Smooth muscle cell (in vitro differentiated cells): Measurements from ENCODE around the gene NPR2. TPM values are rescaled to one million over a fixed set of nuclear protein-coding genes. Genes with fewer than 3 reads are reported as not detected.

Source experiments
- DNase-seq: peaks from one replicate; lab custom pipeline; 2025; ENCODE audit not compliant: unreplicated experiment; lab: John Stamatoyannopoulos, UW
- H2AFZ ChIP-seq: fragments of 200-600 bp; sonication (generic); 2 replicates; pipeline ENCODE4 v1.6.0; 2016; ENCODE audit warnings: antibody characterized with exemption, low read depth, mild to moderate bottlenecking
- H3F3A ChIP-seq: fragments of 200-600 bp; sonication (generic); 2 replicates; pipeline ENCODE4 v1.6.0; 2017; ENCODE audit warnings: antibody characterized with exemption, low read depth
- H3K27ac ChIP-seq: fragments of 200-600 bp; sonication (generic); 2 replicates; pipeline ENCODE4 v1.5.1; 2016; ENCODE audit warnings: low read depth, mild to moderate bottlenecking
- H3K27me3 ChIP-seq: fragments of 200-600 bp; sonication (generic); 2 replicates; pipeline ENCODE4 v1.6.1; 2016; ENCODE audit warnings: low read depth, mild to moderate bottlenecking
- H3K36me3 ChIP-seq: fragments of 200-600 bp; sonication (generic); 2 replicates; pipeline ENCODE4 v1.5.1; 2016; ENCODE audit warnings: low read depth
- H3K4me1 ChIP-seq: fragments of 200-600 bp; sonication (generic); 2 replicates; pipeline ENCODE4 v1.5.1; 2016; ENCODE audit warnings: low read depth
- H3K4me2 ChIP-seq: fragments of 200-600 bp; sonication (generic); 2 replicates; pipeline ENCODE4 v1.6.0; 2016; ENCODE audit warnings: mild to moderate bottlenecking
- H3K4me3 ChIP-seq: fragments of 200-600 bp; sonication (generic); 2 replicates; pipeline ENCODE4 v1.5.1; 2016; ENCODE audit warnings: mild to moderate bottlenecking
- H3K79me2 ChIP-seq: fragments of 200-600 bp; sonication (generic); 2 replicates; pipeline ENCODE4 v1.6.0; 2016; ENCODE audit warnings: low read depth, mild to moderate bottlenecking
- H3K9ac ChIP-seq: fragments of 200-600 bp; sonication (generic); 2 replicates; pipeline ENCODE4 v1.6.0; 2016; ENCODE audit warnings: low read depth
- H3K9me3 ChIP-seq: fragments of 200-600 bp; sonication (generic); replicated peaks from 2 replicates; pipeline ENCODE4 v1.5.1; 2016; ENCODE audit warnings: low read depth
- H4K20me1 ChIP-seq: fragments of 200-600 bp; sonication (generic); 2 replicates; pipeline ENCODE4 v1.6.0; 2016; ENCODE audit warnings: low read depth
- CTCF ChIP-seq: fragments of 200-600 bp; sonication (generic); IDR thresholded peaks from 2 replicates; pipeline ENCODE4 v1.5.1; 2017; ENCODE audit warnings: borderline replicate concordance, mild to moderate bottlenecking, antibody characterized with exemption; ENCODE audit not compliant: insufficient read depth, poor library complexity, severe bottlenecking
- WGBS: methylation state at CpG from one replicate; pipeline ENCODE4 v1.1.7; 2016; ENCODE audit warnings: low lambda C conversion rate; 5-methylcytosine and 5-hydroxymethylcytosine counted together
- polyA plus RNA-seq: library from polyadenylated mRNA; unstranded; fragments of >200 nt; fragmentation: Nextera tagmentation; extraction: Ambion mirVana; gene quantifications from 2 replicates; pipeline ENCODE4 v1.2.1, GENCODE V29; 2016
- total RNA-seq: library from RNA; depleted of rRNA; stranded (reverse); fragments of >200 nt; gene quantifications from 2 replicates; pipeline ENCODE4 v1.2.3, GENCODE V29; 2014

The NPR2 gene
- total and polyA plus RNA-seq, 2 experiments from 2014 or later = 16.4 to 19.4 TPM

GRCh38 chr9:35800530-35800929 lies 9.1 kb downstream of the NPR2 start:
- no peaks in the 10 kb centered on the region for H3K79me2 ChIP-seq
- no peak overlapping the region for H3K4me2 ChIP-seq
- no peaks in the 10 kb centered on the region for H4K20me1 ChIP-seq
- H3K9ac ChIP-seq = no peak overlapping the region
- no peaks in the 10 kb centered on the region for H3K36me3 ChIP-seq
- no peak for TF ChIP-seq CTCF
- no peak overlapping the region for H2AFZ ChIP-seq
- H3F3A ChIP-seq = no peaks in the 10 kb centered on the region
- 90% methylated on average over 7 of the region's 7 CpGs for WGBS
- no peaks in the 10 kb centered on the region for H3K27me3 ChIP-seq
- no peak overlapping the region for H3K27ac ChIP-seq
- H3K9me3 ChIP-seq = no peaks in the 10 kb centered on the region
- no peaks in the 10 kb centered on the region for H3K4me1 ChIP-seq
- DNase-seq = no peak
- no peak overlapping the region for H3K4me3 ChIP-seq

GRCh38 chr9:35801328-35802128 lies 10.1 kb downstream of the NPR2 start:
- Histone ChIP-seq H3K9me3 (no peaks in the 10 kb centered on the region), H4K20me1 (no peaks in the 10 kb centered on the region), H3K27ac (no peak overlapping the region), H2AFZ (no peak overlapping the region), H3K4me1 (no peaks in the 10 kb centered on the region), H3K9ac (no peak overlapping the region), H3K27me3 (no peaks in the 10 kb centered on the region), H3K79me2 (no peaks in the 10 kb centered on the region), H3K4me3 (no peak overlapping the region), H3K36me3 (no peaks in the 10 kb centered on the region), H3K4me2 (no peak overlapping the region), H3F3A (no peaks in the 10 kb centered on the region)
- no peak for DNase-seq
- TF ChIP-seq CTCF = no peak
- 96% methylated on average over 13 of the region's 13 CpGs for WGBS

GRCh38 chr9:35806101-35806500 lies 14.7 kb downstream of the NPR2 start:
- no peak overlapping the region for H2AFZ ChIP-seq
- H3K36me3 ChIP-seq = no peaks in the 10 kb centered on the region
- no peak overlapping the region for H3K27ac ChIP-seq
- no peak for TF ChIP-seq CTCF
- no peak overlapping the region for H3K4me2 ChIP-seq
- no peak overlapping the region for H3K4me3 ChIP-seq
- no peaks in the 10 kb centered on the region for H3K9me3 ChIP-seq
- H4K20me1 ChIP-seq = no peaks in the 10 kb centered on the region
- H3K9ac ChIP-seq = no peak overlapping the region
- no peaks in the 10 kb centered on the region for H3K79me2 ChIP-seq
- 96% methylated on average over 8 of the region's 8 CpGs for WGBS
- no peaks in the 10 kb centered on the region for H3K27me3 ChIP-seq
- DNase-seq = no peak
- no peaks in the 10 kb centered on the region for H3F3A ChIP-seq
- no peaks in the 10 kb centered on the region for H3K4me1 ChIP-seq

GRCh38 chr9:35808433-35808832 lies 17.0 kb downstream of the NPR2 start:
- no peak overlapping the region for H3K4me2 ChIP-seq
- H3F3A ChIP-seq = peaks cover 3% of the 10 kb centered on the region
- no peak overlapping the region for H2AFZ ChIP-seq
- DNase-seq = no peak
- no peak overlapping the region for H3K4me3 ChIP-seq
- H4K20me1 ChIP-seq = no peaks in the 10 kb centered on the region
- H3K4me1 ChIP-seq = no peaks in the 10 kb centered on the region
- H3K9me3 ChIP-seq = no peaks in the 10 kb centered on the region
- H3K27ac ChIP-seq = no peak overlapping the region
- no peaks in the 10 kb centered on the region for H3K36me3 ChIP-seq
- no peak for TF ChIP-seq CTCF
- 96% methylated on average over 9 of the region's 9 CpGs for WGBS
- no peak overlapping the region for H3K9ac ChIP-seq
- no peaks in the 10 kb centered on the region for H3K79me2 ChIP-seq
- H3K27me3 ChIP-seq = no peaks in the 10 kb centered on the region
